ENCODE data around the gene MRPL19. TPM values are rescaled to one million over a fixed set of nuclear protein-coding genes. Genes with fewer than 3 reads are reported as not detected.

MRPL19 gene
- total and polyA plus RNA-seq, 2 donors (not counting 3 experiments of a cell fraction or from before 2014, with no cell fraction given), result 13.0 to 52.3 TPM

DNA sequence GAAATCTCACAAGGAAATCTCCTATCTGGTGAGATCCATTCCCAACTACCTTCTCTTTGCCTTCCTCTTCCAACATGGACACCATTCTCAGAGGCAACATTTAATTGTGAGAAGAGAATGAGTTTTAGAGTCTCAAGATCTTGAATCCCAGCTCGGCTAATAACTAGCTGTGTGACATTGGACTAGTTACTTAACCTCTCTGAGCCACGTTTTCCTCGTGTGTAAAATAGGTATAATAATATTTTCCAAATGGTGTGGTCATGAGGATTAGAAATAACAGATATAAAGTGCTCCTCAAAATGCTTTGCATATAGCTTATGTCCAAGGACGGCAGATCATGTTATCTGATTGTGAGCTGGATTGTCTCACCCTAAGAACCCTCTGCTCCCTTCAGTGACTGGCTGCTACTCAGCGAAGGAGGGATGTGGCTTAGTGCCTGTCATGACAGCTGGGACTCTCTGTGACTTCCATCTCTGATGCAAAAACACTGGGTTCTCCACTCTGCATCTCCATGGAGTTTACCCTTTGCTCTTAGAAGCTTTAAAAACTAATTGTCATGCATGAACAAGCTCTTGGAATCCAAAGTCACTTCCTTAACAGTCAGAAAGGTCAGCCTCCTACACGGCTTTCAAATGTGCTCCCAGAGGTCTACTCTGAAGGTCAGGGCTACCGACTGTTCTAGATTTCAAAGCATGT, 38.4 kb upstream of the MRPL19 start:
- H3K36me3 ChIP-seq (ENCODE audit: control insufficient read depth in 2 of 2, extremely low read depth in 1 of 2, insufficient read depth in 2 of 2, low read length in 2 of 2), result no peaks in the 10 kb centered on the region
- no peaks in the 10 kb centered on the region for H3K9me3 ChIP-seq (replicated peaks; ENCODE audit: control insufficient read depth, insufficient read depth, low read length)
- ChIA-PET POLR2A (interaction anchor here (0.8 kb wide), 1 partner anchor 105 kb away, joined by 3 read pairs; no protein-coding TSS in a partner anchor), CTCF (interaction anchor here (0.7 to 3.6 kb wide), 20 partner anchors 12 to 407 kb away, joined by 3 to 228 read pairs (median 4); partner anchors contain the start of gene EVA1A)
- FAIRE-seq (no peak), DNase-seq (ENCODE audit: low read depth, low spot score) (peak; percentile 19)
- H3K79me2 ChIP-seq (ENCODE audit: control insufficient read depth, insufficient read depth, low read length), result no peaks in the 10 kb centered on the region
- TF ChIP-seq, protein P1, sequence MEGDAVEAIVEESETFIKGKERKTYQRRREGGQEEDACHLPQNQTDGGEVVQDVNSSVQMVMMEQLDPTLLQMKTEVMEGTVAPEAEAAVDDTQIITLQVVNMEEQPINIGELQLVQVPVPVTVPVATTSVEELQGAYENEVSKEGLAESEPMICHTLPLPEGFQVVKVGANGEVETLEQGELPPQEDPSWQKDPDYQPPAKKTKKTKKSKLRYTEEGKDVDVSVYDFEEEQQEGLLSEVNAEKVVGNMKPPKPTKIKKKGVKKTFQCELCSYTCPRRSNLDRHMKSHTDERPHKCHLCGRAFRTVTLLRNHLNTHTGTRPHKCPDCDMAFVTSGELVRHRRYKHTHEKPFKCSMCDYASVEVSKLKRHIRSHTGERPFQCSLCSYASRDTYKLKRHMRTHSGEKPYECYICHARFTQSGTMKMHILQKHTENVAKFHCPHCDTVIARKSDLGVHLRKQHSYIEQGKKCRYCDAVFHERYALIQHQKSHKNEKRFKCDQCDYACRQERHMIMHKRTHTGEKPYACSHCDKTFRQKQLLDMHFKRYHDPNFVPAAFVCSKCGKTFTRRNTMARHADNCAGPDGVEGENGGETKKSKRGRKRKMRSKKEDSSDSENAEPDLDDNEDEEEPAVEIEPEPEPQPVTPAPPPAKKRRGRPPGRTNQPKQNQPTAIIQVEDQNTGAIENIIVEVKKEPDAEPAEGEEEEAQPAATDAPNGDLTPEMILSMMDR (IDR thresholded peaks at IDR 0.05; ENCODE audit: extremely low read depth in 1 of 2, insufficient read depth in 1 of 2, low read depth in 1 of 2, low read length in 2 of 2), result no peak
- H3K27me3 ChIP-seq (ENCODE audit: control insufficient read depth in 2 of 2, insufficient read depth in 2 of 2, low read length in 2 of 2), result peaks cover 5 to 14% of the 10 kb centered on the region in 2 experiments
- no peak overlapping the region for H3K27ac ChIP-seq (ENCODE audit: insufficient read depth, low read depth, low read length)
- H3K4me1 ChIP-seq (ENCODE audit: control insufficient read depth, extremely low read depth, insufficient read depth, low read length), result peaks cover 6% of the 10 kb centered on the region
- no TSS peak for BruUV-seq (replicated peaks)
- no peaks in the 10 kb centered on the region for H4K20me1 ChIP-seq (replicated peaks; ENCODE audit: control insufficient read depth, extremely low read depth, insufficient read depth, low read length)
- no peaks in the 10 kb centered on the region for H3K9me1 ChIP-seq (replicated peaks; ENCODE audit: control insufficient read depth, extremely low read depth, insufficient read depth, low read length)
- no peak overlapping the region for H3K4me2 ChIP-seq (ENCODE audit: insufficient read depth, low read length)
- intact Hi-C loops (cut with micrococcal nuclease), result no loop called here
- dilution Hi-C loops (cut with MboI; ENCODE audit: extremely low pct_ligation_motif_present, low sequenced_read_pairs), result loop anchor here (25.0 kb wide), 1 partner anchor 146 kb away; no protein-coding TSS in a partner anchor
- no peak overlapping the region for H3K4me3 ChIP-seq (replicated peaks in 1 of 3; ENCODE audit: insufficient read depth in 1 of 3, low read depth in 1 of 3, low read length in 3 of 3)
- H2AFZ ChIP-seq (ENCODE audit: low read depth, low read length), result no peak overlapping the region
- no peak overlapping the region for H3K9ac ChIP-seq (replicated peaks; ENCODE audit: extremely low read depth, insufficient read depth, low read length)

DNA sequence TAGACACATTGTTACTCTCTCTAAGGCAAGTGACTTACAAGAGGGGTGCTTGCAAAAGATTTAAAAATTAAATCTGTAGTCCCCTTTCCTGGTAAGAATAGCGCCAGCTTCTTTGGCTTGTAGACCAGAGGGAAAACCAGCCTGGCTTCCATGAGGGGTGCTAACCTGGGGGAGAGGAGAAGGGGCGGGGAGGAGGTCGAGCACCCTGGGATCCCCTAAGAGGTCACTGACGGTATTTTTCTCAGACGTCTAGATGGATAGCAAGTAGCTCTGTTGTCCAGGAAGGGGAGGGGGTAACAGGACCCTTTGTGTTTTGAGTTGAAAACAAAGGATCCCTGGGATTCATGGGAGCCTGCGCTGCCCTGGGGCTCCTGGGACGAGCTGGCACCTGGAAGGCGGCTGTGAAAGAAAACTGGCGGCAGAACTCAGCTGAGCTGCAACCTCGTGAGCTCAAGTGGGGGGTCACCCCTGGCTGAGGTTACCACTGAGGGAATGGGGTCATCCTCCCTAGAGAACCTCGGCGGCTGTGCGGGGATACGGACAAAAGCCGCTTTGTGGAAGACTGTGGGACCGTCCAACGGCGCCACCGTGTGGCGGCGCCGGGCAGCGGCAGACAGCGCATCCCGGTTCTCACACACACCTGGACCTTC, 37.8 kb upstream of the MRPL19 start:
- Histone ChIP-seq H3K4me2 (ENCODE audit: insufficient read depth, low read length) (peak overlapping the region; percentile 44), H3K9ac (replicated peaks; ENCODE audit: extremely low read depth, insufficient read depth, low read length) (no peak overlapping the region), H2AFZ (ENCODE audit: low read depth, low read length) (peak overlapping the region; percentile 95), H3K27me3 (ENCODE audit: control insufficient read depth in 2 of 2, insufficient read depth in 2 of 2, low read length in 2 of 2) (peaks cover 7 to 14% of the 10 kb centered on the region in 2 experiments), H3K27ac (ENCODE audit: insufficient read depth, low read depth, low read length) (no peak overlapping the region), H3K9me3 (replicated peaks; ENCODE audit: control insufficient read depth, insufficient read depth, low read length) (no peaks in the 10 kb centered on the region), H3K9me1 (replicated peaks; ENCODE audit: control insufficient read depth, extremely low read depth, insufficient read depth, low read length) (no peaks in the 10 kb centered on the region), H3K36me3 (ENCODE audit: control insufficient read depth in 2 of 2, extremely low read depth in 1 of 2, insufficient read depth in 2 of 2, low read length in 2 of 2) (no peaks in the 10 kb centered on the region), H3K79me2 (ENCODE audit: control insufficient read depth, insufficient read depth, low read length) (no peaks in the 10 kb centered on the region), H3K4me1 (ENCODE audit: control insufficient read depth, extremely low read depth, insufficient read depth, low read length) (peaks cover 6% of the 10 kb centered on the region), H4K20me1 (replicated peaks; ENCODE audit: control insufficient read depth, extremely low read depth, insufficient read depth, low read length) (no peaks in the 10 kb centered on the region), H3K4me3 (replicated peaks in 1 of 3; ENCODE audit: insufficient read depth in 1 of 3, low read depth in 1 of 3, low read length in 3 of 3) (no peak overlapping the region)
- BruUV-seq (replicated peaks), result no TSS peak
- DNase-seq (ENCODE audit: low read depth, low spot score) (peak; percentile 60), FAIRE-seq (peak; percentile 81)
- dilution Hi-C loops (cut with MboI; ENCODE audit: extremely low pct_ligation_motif_present, low sequenced_read_pairs), result loop anchor here (25.0 kb wide), 1 partner anchor 147 kb away; no protein-coding TSS in a partner anchor
- intact Hi-C loops (cut with micrococcal nuclease), result loop anchor here (1.0 kb wide), 4 partner anchors 19 to 144 kb away; partner anchors contain the start of gene EVA1A
- ChIA-PET CTCF (interaction anchor here (0.7 to 3.6 kb wide), 20 partner anchors 11 to 408 kb away, joined by 3 to 228 read pairs (median 4); partner anchors contain the start of gene EVA1A), POLR2A (interaction anchor here (0.8 kb wide), 1 partner anchor 106 kb away, joined by 3 read pairs; no protein-coding TSS in a partner anchor)
- TF ChIP-seq, protein P1 (IDR thresholded peaks at IDR 0.05; ENCODE audit: extremely low read depth in 1 of 2, insufficient read depth in 1 of 2, low read depth in 1 of 2, low read length in 2 of 2), result peak; percentile 97 to 99
- TF ChIP-seq MYC (IDR thresholded peaks at IDR 0.05; ENCODE audit: low read depth, low read length) (no peak), GATA2 (IDR thresholded peaks at IDR 0.05; ENCODE audit: insufficient read depth, insufficient read length, low read depth, low read length) (no peak), JUN (IDR thresholded peaks at IDR 0.05; ENCODE audit: borderline replicate concordance, insufficient read depth, insufficient read length, low read depth) (no peak), EZH2 (IDR thresholded peaks at IDR 0.05; ENCODE audit: borderline replicate concordance, low read depth, low read length, severe bottlenecking) (no peak)

All from endothelial cell of umbilical vein (primary cell).